GM10248 (cell line): ENCODE measurements around the gene SIRPB1.

Source experiments
- CTCF ChIA-PET: fragments of 300-600 bp; sonication (Branson Sonifier 250); formaldehyde crosslinking; extraction: SDS; loops from one replicate; lab custom pipeline; 2021; ENCODE audit warnings: antibody characterized with exemption; lab: Yijun Ruan, JAX
- POLR2A ChIA-PET: fragments of 350-650 bp; sonication (Branson Sonifier 250); formaldehyde crosslinking; extraction: SDS; loops from one replicate; lab custom pipeline; 2020; ENCODE audit warnings: antibody characterized with exemption; lab: Yijun Ruan, JAX
- DNase-seq: peaks from one replicate; pipeline ENCODE4 v3.0.0; 2012; ENCODE audit errors: extremely low spot score
- TF ChIP-seq, protein P1 (sequence below): IDR thresholded peaks from 2 replicates; pipeline ENCODE4 v1.5.1; 2012; ENCODE audit warnings: mild to moderate bottlenecking, low read depth; ENCODE audit errors: extremely low read depth, missing control alignments, control extremely low read depth

The SIRPB1 gene

GRCh38 chr20:1631309-1632151, 11.7 kb upstream of the SIRPB1 start:
- ChIA-PET POLR2A (no interaction called here), CTCF (interaction anchor here (0.7 to 2.0 kb wide), 5 partner anchors 8 to 145 kb away, joined by 3 to 7 read pairs (median 3); partner anchors contain the start of gene SIRPB1)
- TF ChIP-seq, protein P1, sequence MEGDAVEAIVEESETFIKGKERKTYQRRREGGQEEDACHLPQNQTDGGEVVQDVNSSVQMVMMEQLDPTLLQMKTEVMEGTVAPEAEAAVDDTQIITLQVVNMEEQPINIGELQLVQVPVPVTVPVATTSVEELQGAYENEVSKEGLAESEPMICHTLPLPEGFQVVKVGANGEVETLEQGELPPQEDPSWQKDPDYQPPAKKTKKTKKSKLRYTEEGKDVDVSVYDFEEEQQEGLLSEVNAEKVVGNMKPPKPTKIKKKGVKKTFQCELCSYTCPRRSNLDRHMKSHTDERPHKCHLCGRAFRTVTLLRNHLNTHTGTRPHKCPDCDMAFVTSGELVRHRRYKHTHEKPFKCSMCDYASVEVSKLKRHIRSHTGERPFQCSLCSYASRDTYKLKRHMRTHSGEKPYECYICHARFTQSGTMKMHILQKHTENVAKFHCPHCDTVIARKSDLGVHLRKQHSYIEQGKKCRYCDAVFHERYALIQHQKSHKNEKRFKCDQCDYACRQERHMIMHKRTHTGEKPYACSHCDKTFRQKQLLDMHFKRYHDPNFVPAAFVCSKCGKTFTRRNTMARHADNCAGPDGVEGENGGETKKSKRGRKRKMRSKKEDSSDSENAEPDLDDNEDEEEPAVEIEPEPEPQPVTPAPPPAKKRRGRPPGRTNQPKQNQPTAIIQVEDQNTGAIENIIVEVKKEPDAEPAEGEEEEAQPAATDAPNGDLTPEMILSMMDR, result no peak

DNA sequence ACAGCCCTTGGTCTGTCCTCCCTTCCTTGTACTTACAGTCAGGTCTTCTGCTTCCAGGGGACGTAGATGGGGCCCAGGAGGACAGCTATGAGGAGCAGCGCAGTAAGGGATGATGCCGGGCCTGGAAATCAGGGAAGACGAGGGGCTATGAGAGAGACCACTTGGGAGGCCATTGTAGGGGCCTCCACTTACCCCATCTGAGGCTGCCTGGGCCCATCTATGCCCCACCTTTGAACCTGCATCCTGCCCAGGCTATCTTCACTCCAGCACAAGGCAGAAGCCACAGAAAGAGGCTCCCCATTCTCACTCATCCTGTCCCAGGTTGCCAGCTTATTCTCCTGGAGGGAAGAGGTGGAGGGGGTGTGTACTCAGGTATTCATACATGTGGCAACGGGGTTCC, 10.4 kb upstream of the SIRPB1 start:
- POLR2A ChIA-PET, result no interaction called here
- TF ChIP-seq, protein P1, result no peak
- DNase-seq, result no peak
- CTCF ChIA-PET, result interaction anchor here (2.0 kb wide), 1 partner anchor 11 kb away, joined by 7 read pairs; the partner anchor contains the start of gene SIRPB1

More at GRCh38 chr20:1631309-1632151, 11.7 kb upstream of the SIRPB1 start:
- no peak for DNase-seq

- ChIA-PET POLR2A (no interaction called here), CTCF (no interaction called here)
- no peak for DNase-seq
- TF ChIP-seq, protein P1, result no peak
Measured at GRCh38 chr20:1629321-1629720, 9.5 kb upstream of the SIRPB1 start.

DNA sequence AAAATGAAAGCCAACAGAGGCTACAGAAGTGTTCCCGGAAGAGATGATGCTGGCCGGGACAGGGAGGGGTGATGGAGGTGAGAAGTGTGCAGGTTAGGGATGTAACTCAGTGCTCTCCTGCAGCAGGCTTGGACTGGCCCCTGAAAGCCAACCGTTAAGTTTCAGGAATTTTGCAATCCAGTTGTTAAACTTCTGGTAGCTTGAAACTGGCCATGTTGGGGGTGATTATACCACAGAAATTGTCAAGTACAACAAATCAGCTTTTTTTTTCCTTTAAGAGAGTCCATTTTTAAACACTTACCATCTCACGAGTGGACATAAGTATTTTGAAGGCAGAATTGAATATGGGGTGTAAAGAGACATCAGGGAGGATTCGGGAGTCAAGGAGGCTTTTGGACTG, 8.8 kb upstream of the SIRPB1 start:
- TF ChIP-seq, protein P1, result no peak
- ChIA-PET POLR2A (no interaction called here), CTCF (no interaction called here)
- no peak for DNase-seq

DNA sequence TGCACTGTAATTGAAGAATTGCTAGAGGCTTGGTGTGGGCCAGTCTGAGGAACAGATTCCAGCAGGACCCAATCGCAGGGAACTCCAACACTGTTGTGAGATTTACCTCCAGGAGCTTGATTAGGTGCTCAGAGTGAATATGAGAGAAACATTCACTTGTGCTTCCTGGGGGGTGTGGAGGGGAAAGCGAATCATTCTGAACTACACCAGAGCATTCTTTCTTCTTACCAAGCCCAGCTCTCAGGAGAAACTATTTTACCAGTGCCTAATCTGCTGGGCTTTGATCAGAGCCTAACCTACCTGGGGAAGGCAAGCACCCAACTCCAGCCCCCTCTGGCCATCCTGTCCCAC, 7.4 kb upstream of the SIRPB1 start:
- TF ChIP-seq, protein P1, result no peak
- ChIA-PET POLR2A (no interaction called here), CTCF (no interaction called here)
- DNase-seq, result no peak

DNA sequence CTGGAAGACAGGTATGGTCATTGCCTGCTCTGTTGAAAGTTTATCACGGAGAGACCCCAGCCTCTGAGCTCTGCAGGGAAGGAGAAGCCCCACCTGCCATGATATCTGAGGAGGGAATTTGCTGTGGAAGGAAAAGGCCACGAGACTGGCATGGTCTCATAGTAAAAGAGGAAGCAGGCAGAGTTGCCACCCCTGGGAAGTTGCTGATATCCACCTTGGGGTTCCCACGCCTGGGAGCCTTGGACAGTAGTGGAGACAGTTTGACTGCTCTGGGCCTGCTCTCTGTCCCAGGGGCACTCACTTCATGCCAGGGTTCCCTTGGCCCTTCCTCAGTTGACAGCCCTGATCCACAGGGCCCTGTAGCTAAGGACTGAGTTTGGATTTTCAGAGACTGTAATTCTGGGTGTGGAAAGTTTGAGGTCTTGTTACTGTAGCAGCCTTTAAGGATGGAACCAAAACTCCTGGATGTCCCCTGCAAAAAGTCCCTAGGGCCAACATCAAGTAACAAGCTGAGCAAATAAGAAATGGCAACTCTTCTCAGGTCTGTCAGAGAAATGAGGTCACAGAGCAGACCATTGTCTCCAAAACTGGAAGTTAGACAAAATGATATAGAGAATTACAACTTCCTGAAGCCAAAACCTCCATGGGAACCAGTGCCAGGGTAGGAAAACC, 6.9 kb upstream of the SIRPB1 start:
- ChIA-PET CTCF (no interaction called here), POLR2A (no interaction called here)
- TF ChIP-seq, protein P1, result no peak
- DNase-seq, result no peak
